Glomerular endothelial cell (primary cell): ENCODE measurements around the gene TNKS1BP1. TPM values are rescaled to one million over a fixed set of nuclear protein-coding genes. Genes with fewer than 3 reads are reported as not detected.
"Not testable (repeated sequence)": the region's sequence is repeated elsewhere in the genome, so short reads cannot be mapped to it uniquely, and the experiment has no call there.

Experiments used
- DNase-seq: peaks from one replicate; pipeline ENCODE4 v3.0.0-alpha.2; 2011; ENCODE audit warnings: low read depth, low spot score; ENCODE audit errors: extremely low read depth
- total RNA-seq: library from RNA; depleted of rRNA; stranded (reverse); fragments of >200 nt; gene quantifications from 2 replicates; pipeline ENCODE4 v1.2.3, GENCODE V29; 2015

The TNKS1BP1 gene
- total RNA-seq, 1 donor from 2014 or later, result 154 TPM

GRCh38 chr11:57353852-57354251, 29.1 kb upstream of the TNKS1BP1 start:
- DNase-seq, result no peak

DNA sequence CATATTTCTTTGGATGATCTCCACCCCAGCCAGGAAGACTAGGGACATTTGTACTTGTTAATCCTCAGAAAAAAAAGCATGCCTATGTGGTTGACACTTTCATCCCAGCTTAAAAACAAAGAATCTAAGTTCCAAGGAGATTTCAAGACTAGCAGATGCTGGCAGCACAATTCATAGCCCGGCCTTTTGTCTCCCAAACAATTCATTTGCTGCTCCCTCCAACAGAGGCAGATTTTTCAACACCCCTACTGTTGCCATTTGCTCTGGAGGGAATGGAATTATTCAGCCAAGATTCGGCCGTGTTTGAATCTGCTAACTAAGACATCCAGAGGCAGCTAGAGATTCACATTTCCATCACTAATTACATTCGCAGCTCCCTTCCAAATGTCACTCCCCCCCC, 28.7 kb upstream of the TNKS1BP1 start:
- DNase-seq, result no peak

- DNase-seq, result no peak
These were observed 28.3 kb upstream of the TNKS1BP1 start for GRCh38 chr11:57353036-57353435.

GRCh38 chr11:57349491-57350274, 24.9 kb upstream of the TNKS1BP1 start:
- DNase-seq, result no peak

DNA sequence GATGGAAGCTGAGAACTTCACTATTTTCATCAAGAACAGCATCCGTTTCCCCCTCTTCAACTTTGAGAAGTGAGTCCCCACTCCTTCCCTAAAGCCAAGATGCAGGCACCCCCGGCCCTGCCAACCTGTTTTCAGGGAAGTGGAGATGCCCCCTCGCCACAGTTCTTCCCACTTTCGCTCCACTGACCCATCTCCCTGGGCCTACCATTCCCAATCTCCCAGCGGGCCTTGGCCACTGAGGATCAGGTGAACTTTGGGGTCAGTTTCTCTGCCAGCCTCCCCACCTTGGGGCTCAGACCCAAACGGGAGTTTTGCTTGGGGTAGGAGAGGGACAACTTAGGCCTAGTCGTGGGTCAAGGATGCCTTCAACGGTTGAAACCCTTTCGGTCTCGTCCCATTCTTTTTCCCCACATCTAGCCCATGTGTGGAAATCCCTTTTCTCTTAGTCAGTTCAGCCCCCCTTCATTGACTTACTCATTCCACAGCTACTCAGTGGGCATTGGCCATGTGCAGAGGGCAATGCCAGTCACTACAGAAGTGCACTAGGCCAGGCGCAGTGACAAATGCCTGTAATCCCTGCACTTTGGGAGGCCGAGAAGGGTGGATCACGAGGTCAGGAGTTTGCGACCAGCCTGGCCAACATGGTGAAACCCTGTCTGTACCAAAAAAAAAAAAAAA, 24.0 kb upstream of the TNKS1BP1 start:
- DNase-seq, result no peak

DNA sequence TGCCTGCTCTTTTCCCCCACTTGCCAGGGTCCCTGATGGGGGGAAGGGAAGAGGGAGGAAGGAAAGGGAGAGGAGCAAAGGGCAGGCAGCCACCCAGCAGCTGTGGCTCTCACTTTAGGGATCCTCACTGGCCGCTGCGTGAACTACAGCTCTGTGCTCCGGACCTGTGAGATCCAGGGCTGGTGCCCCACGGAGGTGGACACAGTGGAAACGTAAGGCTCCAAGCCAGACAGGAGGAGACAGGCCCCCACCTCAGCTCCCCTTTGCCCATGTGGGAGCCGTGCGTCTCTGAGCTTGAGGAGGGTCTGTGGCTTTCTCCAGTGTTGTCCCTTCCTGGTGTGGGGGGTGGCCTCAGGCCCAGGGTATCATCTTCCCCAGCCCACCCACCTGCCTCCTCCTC, 23.3 kb upstream of the TNKS1BP1 start:
- DNase-seq, result no peak

DNA sequence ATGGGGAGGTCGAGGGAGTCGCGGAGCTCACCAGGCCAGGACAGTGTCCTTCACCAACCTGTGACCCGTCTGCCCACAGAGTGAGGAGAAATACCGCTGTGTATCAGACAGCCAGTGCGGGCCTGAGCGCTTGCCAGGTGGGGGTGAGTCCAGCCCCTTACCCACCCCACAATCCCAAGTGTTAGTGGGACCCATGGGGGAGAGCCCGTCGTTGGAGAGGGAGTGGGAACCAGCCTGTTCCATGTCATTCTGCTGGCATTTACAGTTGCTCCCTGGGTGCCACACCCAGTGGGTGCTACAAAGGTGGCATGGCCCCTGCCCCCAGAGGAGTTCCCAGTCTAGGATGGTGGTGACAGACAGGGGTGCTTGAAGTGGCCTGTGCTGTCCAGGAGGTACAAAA, 22.6 kb upstream of the TNKS1BP1 start:
- no peak for DNase-seq

- no peak for DNase-seq
These were observed 20.9 kb upstream of the TNKS1BP1 start for GRCh38 chr11:57345555-57346211.

DNA sequence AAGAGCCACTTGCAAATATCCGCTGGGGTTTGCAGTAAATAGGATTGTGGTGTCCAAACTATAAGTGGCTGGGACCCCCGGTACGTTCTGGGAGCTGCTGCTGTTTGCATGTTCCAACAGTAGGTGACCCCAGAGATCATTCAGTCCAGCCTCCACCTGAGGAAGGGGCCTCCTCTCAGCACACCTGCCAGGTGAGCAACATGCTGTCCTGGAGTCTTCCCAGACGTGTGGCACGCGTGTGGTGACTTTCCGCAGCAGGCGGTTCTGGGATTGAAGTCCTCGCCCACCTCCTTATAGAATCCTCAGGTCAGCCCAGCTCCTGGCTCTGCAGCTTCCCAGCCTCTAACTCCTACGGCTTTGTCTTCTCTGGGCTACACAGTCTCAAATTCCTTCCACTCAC, 20.1 kb upstream of the TNKS1BP1 start:
- no peak for DNase-seq

GRCh38 chr11:57343825-57344224, 19.1 kb upstream of the TNKS1BP1 start:
- DNase-seq, result no peak

DNA sequence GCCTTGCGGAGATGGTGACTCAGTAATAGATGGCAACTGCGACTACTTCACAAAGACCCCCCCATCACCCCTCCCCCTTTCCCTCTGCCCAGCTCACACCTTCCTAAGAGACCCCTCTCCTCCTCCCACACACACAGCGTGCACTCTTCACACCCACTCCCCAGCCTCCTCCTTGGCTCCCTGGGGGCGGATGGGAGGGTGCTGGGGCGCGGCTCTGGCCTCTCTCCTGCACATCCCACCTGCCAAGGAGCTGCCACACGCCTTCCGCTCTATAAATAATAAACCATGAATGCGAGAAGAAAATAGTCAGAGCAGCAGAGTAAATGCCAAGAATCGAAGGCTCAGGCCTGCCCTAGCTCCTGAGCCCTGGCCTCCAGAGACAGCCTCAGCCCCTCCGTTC, 17.9 kb upstream of the TNKS1BP1 start:
- no peak for DNase-seq

- no peak for DNase-seq
These were observed 16.6 kb upstream of the TNKS1BP1 start for GRCh38 chr11:57341250-57341808.

- no peak for DNase-seq
These were observed 15.4 kb upstream of the TNKS1BP1 start for GRCh38 chr11:57340039-57340615.

DNA sequence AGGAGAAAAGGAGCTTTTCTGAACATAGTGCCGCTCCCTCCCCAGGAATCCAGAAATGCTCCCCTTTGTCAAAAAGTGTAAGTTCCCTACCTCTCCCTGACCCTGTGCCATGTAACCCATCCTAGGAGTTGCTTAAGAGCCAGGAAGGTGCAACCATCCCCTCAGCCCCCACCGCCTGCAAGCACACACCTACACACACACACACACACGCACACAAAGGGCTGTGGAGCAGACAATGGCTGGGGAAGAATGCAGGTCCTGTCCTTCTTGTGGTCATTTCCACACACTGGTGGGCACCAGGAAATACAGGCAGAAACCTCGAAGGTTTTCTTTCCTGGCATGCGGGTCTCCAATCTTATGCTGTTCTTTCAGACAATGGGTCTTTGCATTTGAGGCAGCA, 14.6 kb upstream of the TNKS1BP1 start:
- DNase-seq, result no peak

GRCh38 chr11:57338142-57338541, 13.4 kb upstream of the TNKS1BP1 start, which contains the start of gene P2RX3:
TSS of gene P2RX3 (plus strand) at chr11:57338352. CDS start at chr11:57338551, 199 bp downstream.
- DNase-seq, result no peak

- DNase-seq, result not testable (repeated sequence)
These were observed 12.1 kb upstream of the TNKS1BP1 start for GRCh38 chr11:57336856-57337255.

DNA sequence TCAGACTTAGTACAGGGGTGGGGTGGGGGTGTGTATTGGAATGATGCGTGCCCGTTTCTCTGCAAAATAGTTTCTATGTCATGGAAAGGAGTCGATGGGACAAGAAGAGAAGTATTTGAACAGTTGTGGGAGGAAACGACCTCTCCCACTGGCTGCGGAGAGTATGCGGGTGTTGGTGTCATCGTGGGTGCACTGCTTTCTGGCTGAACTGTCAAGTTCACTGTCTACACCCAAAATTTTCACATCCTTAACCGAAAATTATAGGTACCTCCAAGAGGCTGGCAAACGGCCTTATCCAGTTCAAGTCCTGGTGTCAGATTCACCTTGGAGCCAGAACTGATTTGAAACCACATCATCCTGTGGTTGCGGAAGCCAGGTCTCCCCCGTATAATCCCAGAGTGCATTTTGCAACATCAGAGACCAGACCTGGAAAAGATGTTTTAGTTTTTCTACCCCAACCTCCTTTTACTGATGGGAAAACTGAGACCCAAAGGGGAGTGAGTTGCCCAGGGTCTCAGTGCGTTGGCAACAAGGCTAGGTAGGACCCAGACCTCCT, 11.4 kb upstream of the TNKS1BP1 start:
- no peak for DNase-seq

DNA sequence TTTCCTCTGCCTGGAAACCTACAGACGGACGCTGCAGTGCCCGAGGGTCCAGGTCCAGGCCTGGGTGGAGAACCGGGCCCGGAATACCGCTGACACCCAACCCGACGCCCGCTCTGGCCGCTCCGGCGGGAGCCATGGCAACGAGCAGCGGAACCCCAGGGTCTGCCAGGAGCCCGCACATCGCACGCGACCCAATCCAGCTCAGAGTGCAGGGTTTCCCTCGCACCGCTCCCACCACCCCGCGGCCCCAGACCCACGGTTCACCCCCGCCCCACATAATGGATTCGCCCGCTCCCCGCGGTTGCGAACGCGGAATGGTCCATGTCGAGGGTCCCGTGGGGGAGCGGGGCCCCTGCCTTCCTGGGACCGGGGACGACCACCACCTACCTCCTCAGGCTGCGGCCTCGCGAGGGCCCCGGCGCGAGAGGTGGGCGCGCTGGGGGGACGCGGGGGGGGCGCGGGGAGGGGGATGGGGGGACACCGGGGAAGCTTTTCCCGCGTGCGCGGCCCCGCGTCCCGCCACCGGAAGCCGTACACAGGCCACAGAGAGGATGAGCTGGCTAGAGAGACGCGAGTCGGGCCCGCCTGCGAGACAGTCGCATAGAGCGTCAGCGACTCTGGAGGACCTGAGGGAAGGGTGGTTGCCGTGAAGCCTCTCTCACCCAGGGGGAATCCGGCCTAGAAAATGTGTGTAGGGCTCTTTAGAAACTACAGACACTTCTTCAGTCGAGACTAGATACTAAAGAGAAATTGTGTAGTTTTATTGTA, 10.8 kb upstream of the TNKS1BP1 start, which contains the start of gene SSRP1:
Gene SSRP1, minus strand, starts transcription at position 550 of the 768 bp plus-strand sequence. CDS start 771 bp downstream, outside the sequence.
- DNase-seq, result no peak

DNA sequence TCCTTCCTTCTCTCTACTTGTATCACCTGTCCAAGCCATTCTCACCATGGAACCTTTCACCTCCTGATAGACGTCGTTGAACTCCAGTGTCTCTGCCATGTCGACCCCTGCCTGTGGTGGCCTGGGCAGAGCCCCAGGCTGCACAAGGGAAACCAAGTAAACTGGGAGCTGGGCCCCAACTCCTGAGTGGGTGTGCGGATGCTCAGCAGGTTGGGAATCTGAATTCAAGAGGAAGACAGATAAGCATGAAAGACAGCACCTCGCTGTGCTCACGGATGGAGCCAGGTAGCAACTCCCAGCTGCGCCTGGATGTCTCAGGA, 10.2 kb upstream of the TNKS1BP1 start:
- no peak for DNase-seq
